A172 (cell line): ENCODE data around the gene HAVCR1. TPM values are rescaled to one million over a fixed set of nuclear protein-coding genes. Genes with fewer than 3 reads are reported as not detected.
"Not testable (repeated sequence)": the region's sequence is repeated elsewhere in the genome, so short reads cannot be mapped to it uniquely, and the experiment has no call there.

Experiments used
- DNase-seq: peaks from one replicate; pipeline ENCODE4 v3.0.0-alpha.2; 2015; ENCODE audit warnings: low spot score
- total RNA-seq: library from RNA; depleted of rRNA; stranded (reverse); fragments of >200 nt; shearing (Covaris generic); gene quantifications from 2 replicates; pipeline ENCODE4 v1.2.3, GENCODE V29; 2014; rRNA removed

The HAVCR1 gene
- total RNA-seq: not detected in 2 replicates

GRCh38 chr5:157059093-157059539 is at the start of gene HAVCR1:
Gene HAVCR1, minus strand, starts transcription at chr5:157059116. Its CDS starts 1,173 bp downstream, at chr5:157057943.
- DNase-seq: no peak

- peak; percentile 44 for DNase-seq
Observed at GRCh38 chr5:157107508-157107907, 48.6 kb upstream of the HAVCR1 start.

GRCh38 chr5:157106630-157107461 is 47.9 kb upstream of the HAVCR1 start:
- DNase-seq: peak; percentile 38

- DNase-seq: peak; percentile 67
Observed at GRCh38 chr5:157100140-157100679, 41.3 kb upstream of the HAVCR1 start.

- DNase-seq: no peak
Observed at GRCh38 chr5:157088342-157088990, 29.6 kb upstream of the HAVCR1 start.

- no peak for DNase-seq
Observed at GRCh38 chr5:157086751-157087359, 27.9 kb upstream of the HAVCR1 start.

- DNase-seq: no peak
Observed at GRCh38 chr5:157085930-157086329, 27.0 kb upstream of the HAVCR1 start.

- no peak for DNase-seq
Observed at GRCh38 chr5:157080286-157080685, 21.4 kb upstream of the HAVCR1 start.

- peak; percentile 71 for DNase-seq
Observed at GRCh38 chr5:157076558-157076957, 17.6 kb upstream of the HAVCR1 start.

GRCh38 chr5:157072508-157072907 is 13.6 kb upstream of the HAVCR1 start:
- peak; percentile 44 for DNase-seq

GRCh38 chr5:157069949-157070348 is 11.0 kb upstream of the HAVCR1 start:
- no peak for DNase-seq

GRCh38 chr5:157068785-157069184 is 9.9 kb upstream of the HAVCR1 start:
- DNase-seq: no peak

- DNase-seq: no peak
Observed at GRCh38 chr5:157068339-157068738, 9.4 kb upstream of the HAVCR1 start.

GRCh38 chr5:157067005-157067404 is 8.1 kb upstream of the HAVCR1 start:
- no peak for DNase-seq

GRCh38 chr5:157066080-157066479 is 7.2 kb upstream of the HAVCR1 start:
- no peak for DNase-seq

GRCh38 chr5:157063776-157064430 is 5.0 kb upstream of the HAVCR1 start:
- no peak for DNase-seq

GRCh38 chr5:157059891-157060290 is 975 bp upstream of the HAVCR1 start:
- no peak for DNase-seq

- no peak for DNase-seq
Observed at GRCh38 chr5:157057459-157058370, 1.2 kb downstream of the HAVCR1 start.

GRCh38 chr5:157056848-157057247 is 2.1 kb downstream of the HAVCR1 start:
- DNase-seq: not testable (repeated sequence)

GRCh38 chr5:157051604-157052245 is 7.2 kb downstream of the HAVCR1 start:
- DNase-seq: no peak
